Glutamatergic neuron (in vitro differentiated cells): ENCODE measurements around the gene MX1. TPM values are rescaled to one million over a fixed set of nuclear protein-coding genes. Genes with fewer than 3 reads are reported as not detected.
"Not testable (repeated sequence)": the region's sequence is repeated elsewhere in the genome, so short reads cannot be mapped to it uniquely, and the experiment has no call there.

Experiments used
- DNase-seq: peaks from one replicate; pipeline ENCODE4 v3.0.0; 2022
- H3K27ac Mint-ChIP-seq: one replicate; pipeline ENCODE4 v1.8.0; 2020; ENCODE audit warnings: mild to moderate bottlenecking, mixed read lengths, inconsistent platforms; ENCODE audit not compliant: unreplicated experiment
- H3K27me3 Mint-ChIP-seq: one replicate; pipeline ENCODE4 v1.8.0; 2020; ENCODE audit warnings: mild to moderate bottlenecking, moderate library complexity, mixed read lengths, inconsistent platforms; ENCODE audit not compliant: unreplicated experiment
- H3K36me3 Mint-ChIP-seq: one replicate; pipeline ENCODE4 v1.8.0; 2020; ENCODE audit warnings: mild to moderate bottlenecking, mixed read lengths, inconsistent platforms; ENCODE audit not compliant: unreplicated experiment
- H3K4me1 Mint-ChIP-seq: one replicate; pipeline ENCODE4 v1.8.0; 2020; ENCODE audit warnings: mild to moderate bottlenecking, low read depth, mixed read lengths, inconsistent platforms; ENCODE audit not compliant: unreplicated experiment
- H3K4me3 Mint-ChIP-seq: one replicate; pipeline ENCODE4 v1.8.0; 2020; ENCODE audit warnings: mild to moderate bottlenecking, mixed read lengths, inconsistent platforms; ENCODE audit not compliant: unreplicated experiment
- H3K9me3 Mint-ChIP-seq: one replicate; pipeline ENCODE4 v1.8.0; 2020; ENCODE audit warnings: mild to moderate bottlenecking, moderate library complexity, mixed read lengths, inconsistent platforms; ENCODE audit not compliant: unreplicated experiment
- CTCF ChIP-seq: fragments of 200-600 bp; sonication (generic); IDR thresholded peaks from one replicate; pipeline ENCODE4 v1.5.0; 2021; ENCODE audit not compliant: partially characterized antibody, unreplicated experiment
- total RNA-seq: library from RNA; stranded (reverse); fragmentation: NEBNext Ultra II Directional; extraction: Animal tissue kit (Norgen Biotek cat#: 25700); gene quantifications from one replicate; pipeline ENCODE4 v1.2.1, GENCODE V29; 2021; ENCODE audit not compliant: unreplicated experiment

The MX1 gene
- total RNA-seq, 1 donor from 2014 or later = 1.5 TPM

GRCh38 chr21:41411449-41412089 is 14.5 kb upstream of the MX1 start:
- DNase-seq = no peak
- Mint-ChIP-seq H3K9me3 (peaks cover 1% of the 10 kb centered on the region), H3K27ac (no peak overlapping the region), H3K27me3 (no peaks in the 10 kb centered on the region), H3K4me1 (no peaks in the 10 kb centered on the region), H3K36me3 (peaks cover 8% of the 10 kb centered on the region), H3K4me3 (no peak overlapping the region)
- TF ChIP-seq CTCF = no peak

- not testable (repeated sequence) for H3K27me3 Mint-ChIP-seq, H3K4me1 Mint-ChIP-seq, H3K27ac Mint-ChIP-seq, DNase-seq, H3K4me3 Mint-ChIP-seq, H3K36me3 Mint-ChIP-seq, H3K9me3 Mint-ChIP-seq
Measured at GRCh38 chr21:41417505-41417904, 8.5 kb upstream of the MX1 start.

GRCh38 chr21:41418393-41418792 is 7.6 kb upstream of the MX1 start:
- no peak for TF ChIP-seq CTCF
- Mint-ChIP-seq H3K4me3 (no peak overlapping the region), H3K36me3 (peaks cover 8% of the 10 kb centered on the region), H3K9me3 (no peaks in the 10 kb centered on the region), H3K4me1 (peaks cover 7% of the 10 kb centered on the region), H3K27ac (no peak overlapping the region), H3K27me3 (peaks cover 8% of the 10 kb centered on the region)
- no peak for DNase-seq

GRCh38 chr21:41418956-41419680 is 6.9 kb upstream of the MX1 start:
- no peak overlapping the region for H3K4me3 Mint-ChIP-seq
- H3K27me3 Mint-ChIP-seq = peaks cover 8% of the 10 kb centered on the region
- H3K4me1 Mint-ChIP-seq = peaks cover 7% of the 10 kb centered on the region
- TF ChIP-seq CTCF = no peak
- H3K36me3 Mint-ChIP-seq = peaks cover 8% of the 10 kb centered on the region
- no peak overlapping the region for H3K27ac Mint-ChIP-seq
- no peak for DNase-seq
- no peaks in the 10 kb centered on the region for H3K9me3 Mint-ChIP-seq

GRCh38 chr21:41419921-41420862 is 5.8 kb upstream of the MX1 start:
- H3K27ac Mint-ChIP-seq = no peak overlapping the region
- peaks cover 8% of the 10 kb centered on the region for H3K36me3 Mint-ChIP-seq
- TF ChIP-seq CTCF = no peak
- peak overlapping the region; percentile 85 for H3K4me3 Mint-ChIP-seq
- H3K27me3 Mint-ChIP-seq = peaks cover 8% of the 10 kb centered on the region
- DNase-seq = peak; percentile 45
- no peaks in the 10 kb centered on the region for H3K9me3 Mint-ChIP-seq
- peaks cover 7% of the 10 kb centered on the region for H3K4me1 Mint-ChIP-seq

- not testable (repeated sequence) for H3K36me3 Mint-ChIP-seq, H3K9me3 Mint-ChIP-seq, H3K4me1 Mint-ChIP-seq, DNase-seq, H3K27me3 Mint-ChIP-seq
- peak overlapping the region; percentile 5 for H3K27ac Mint-ChIP-seq
- peak overlapping the region; percentile 71 for H3K4me3 Mint-ChIP-seq
Measured at GRCh38 chr21:41420998-41421397, 5.0 kb upstream of the MX1 start.
